CD4-positive, alpha-beta T cell treated with Interleukin-17A for 1 hour (primary cell): ENCODE measurements around the gene CAMK1.

Experiments
- DNase-seq: peaks from one replicate; pipeline ENCODE4 v3.0.0-alpha.2; 2020

CAMK1 gene

DNA sequence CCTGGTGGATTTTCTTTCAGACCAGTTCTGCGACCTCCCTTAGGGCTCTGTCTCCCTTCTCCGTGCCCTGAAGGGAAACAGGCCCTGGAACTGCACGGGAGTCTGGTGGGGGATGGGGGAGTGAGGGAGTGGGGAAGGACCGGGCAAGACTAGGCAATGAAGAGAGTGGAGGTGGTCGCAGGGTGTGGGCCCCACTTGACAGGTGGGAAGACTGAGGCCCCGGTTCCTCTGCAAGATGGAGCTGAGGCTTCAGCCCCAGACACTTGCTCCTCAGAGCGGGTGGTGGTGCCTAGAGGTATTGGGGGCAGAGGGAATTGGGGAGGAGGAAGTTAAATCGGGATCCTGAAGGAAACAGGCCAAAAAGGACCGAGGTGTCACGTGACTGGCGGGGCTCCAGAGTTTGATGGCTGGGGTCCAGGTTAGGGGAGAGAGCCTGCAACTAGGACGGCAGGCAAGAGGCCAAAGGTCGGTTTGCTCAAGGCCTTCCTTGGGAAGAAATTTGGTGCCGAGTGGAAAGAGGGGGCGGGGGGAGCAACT is 597 bp upstream of the CAMK1 start:
- no peak for DNase-seq

DNA sequence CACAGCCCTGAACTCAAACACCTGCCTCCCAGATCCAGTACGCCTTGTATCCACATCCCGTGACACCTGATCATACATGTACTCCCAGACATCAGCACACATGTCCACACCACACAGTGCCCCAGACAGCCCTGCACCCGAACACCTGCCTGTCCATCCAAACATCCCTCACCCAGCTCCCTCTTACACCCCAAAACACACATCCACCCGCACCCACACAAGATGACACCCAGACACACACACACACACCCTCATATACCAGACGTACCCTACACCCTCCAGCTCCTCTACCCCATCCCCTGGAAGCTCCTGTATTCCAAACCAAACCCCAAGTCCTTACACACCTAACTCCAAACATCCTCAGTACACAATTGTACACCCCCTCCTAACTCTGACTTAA is 735 bp downstream of the CAMK1 start:
- no peak for DNase-seq

DNA sequence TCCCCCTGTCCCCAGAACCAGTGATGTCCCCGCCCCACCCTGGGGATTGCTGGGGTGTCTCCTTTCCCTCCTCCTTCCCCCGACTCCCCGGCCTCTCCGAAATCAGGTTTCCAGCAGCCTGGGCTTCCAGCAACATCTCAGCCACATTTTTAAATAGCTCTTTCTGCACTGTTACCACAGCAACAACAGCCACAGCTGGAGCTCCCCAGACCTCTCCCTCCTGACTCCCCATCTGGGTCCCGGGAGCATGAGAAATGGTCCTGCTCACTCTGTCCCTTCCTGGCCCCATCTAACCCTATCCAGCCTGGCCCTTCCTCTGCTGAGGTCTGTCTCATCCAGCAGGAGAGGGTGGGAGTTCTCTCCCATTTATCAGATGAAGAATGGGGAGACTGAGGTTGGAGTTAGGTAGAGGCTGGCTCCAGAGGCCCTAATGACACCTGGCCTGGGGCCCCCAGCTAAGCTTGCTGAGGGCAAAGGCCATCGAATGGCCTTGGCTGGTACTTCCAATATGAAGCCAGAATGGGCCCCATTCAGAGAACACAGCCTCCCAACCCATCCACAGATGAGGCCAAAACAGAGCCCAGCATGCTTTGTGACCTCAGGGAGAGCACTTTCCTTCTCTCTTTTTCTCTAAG is 1.5 kb downstream of the CAMK1 start:
- no peak for DNase-seq

DNA sequence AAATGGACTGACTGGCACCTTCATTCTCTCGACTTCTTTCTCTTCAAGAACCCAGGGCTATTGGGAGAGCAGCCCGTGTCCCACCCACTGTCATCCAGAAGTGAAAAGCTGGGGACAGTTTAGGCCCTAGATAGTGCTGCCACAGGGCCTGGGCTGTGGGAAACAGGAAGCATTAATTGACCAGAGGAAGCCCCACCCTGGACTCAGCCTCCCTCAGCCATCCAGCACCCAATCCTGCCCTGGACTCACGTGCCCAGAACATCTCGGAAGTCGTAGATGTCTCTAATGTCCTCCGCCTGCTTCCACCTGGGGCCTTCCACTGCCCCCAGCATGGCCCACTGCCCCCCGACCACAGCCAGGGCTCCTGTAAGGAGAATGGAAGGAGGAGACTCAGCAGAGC is 2.3 kb downstream of the CAMK1 start:
- DNase-seq: no peak

DNA sequence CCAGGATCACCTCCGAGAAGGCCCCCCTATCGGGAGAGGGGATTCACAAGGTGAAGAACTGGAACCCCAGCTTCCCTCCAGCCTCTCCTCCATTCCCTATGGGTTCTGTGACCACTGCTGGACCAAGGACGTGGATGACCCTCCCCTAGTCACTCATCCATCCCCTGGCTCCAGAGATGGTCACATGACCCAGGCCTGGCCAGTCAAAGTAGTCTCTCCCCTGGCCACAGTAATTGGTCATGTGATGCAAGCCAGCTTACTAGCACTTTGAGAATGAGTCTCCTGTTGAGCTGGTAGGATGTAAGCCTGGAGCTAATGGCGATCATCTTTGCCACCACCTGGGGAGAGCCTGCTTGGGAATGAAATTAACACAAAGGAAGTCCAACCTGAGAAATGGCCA is 3.9 kb downstream of the CAMK1 start:
- no peak for DNase-seq

DNA sequence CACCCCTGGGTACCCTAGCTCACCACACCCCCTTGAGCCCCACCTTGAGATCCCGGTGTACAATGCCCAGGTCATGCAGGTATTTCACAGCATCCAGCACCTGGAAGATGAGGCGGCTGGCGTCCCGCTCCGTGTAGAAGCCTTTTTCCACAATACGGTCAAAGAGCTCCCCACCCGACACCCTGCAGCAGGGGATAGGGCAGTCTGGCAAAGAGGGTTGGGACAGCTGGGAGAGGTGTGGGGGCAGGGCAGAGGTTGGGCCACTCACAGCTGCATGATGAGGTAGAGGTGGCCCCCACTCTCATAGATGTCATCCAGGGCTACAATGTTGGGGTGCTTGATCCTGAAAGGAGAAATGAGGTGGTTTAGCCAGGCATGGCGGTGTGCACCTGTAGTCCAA is 6.9 kb downstream of the CAMK1 start:
- DNase-seq: no peak

DNA sequence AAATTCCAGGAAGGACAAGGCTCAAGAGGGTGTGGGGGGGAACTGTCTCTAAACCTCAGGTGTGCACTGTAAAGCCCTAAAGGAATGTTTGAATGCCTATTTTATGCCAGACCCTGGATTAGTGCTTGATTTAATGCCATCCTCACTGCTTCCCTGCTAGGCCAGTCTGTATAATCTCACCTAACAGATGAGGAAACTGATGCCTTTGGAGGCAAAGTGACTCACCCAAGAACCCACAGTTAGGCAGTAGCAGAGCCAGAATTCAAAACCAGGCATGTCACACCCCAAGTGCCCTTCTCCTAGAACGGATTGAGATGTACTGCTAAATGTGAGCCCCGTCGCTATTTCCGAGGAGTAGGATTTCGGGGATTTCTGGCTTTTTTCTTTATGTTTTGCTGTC is 7.8 kb downstream of the CAMK1 start:
- no peak for DNase-seq

DNA sequence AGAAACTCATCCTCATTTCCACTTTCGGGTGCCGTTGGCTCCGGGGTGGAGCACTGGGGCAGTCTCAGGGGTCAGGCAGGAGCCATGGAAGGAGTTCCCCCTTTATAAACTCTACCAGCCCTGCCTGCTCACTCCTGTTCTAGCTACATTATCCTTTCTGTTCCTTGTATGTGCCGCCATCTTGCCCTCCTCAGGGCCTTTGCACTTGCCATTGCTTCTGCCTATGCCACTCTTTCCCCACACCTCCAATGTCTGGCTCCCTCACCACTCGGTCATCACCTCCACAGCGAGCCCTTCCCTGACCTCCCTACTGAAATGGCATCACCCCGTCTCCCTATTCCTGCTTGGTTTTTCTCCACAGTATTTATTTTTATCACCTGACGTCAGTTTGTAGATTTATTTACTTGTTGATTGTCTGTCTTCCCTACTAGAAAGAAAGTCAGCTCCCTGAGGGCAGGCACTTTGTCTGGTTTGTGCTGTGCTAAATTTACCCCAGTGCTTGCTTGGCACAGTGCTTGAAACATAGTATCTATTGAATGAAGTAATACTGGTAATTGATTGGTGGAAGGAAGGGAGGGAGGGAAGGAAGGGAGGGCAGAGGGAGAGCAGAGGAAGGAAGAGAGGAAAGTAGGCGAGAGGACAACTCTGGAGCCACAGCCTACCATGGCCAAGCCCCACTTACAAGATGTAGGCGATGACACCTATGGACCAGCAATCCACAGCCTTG is 8.8 kb downstream of the CAMK1 start:
- no peak for DNase-seq

DNA sequence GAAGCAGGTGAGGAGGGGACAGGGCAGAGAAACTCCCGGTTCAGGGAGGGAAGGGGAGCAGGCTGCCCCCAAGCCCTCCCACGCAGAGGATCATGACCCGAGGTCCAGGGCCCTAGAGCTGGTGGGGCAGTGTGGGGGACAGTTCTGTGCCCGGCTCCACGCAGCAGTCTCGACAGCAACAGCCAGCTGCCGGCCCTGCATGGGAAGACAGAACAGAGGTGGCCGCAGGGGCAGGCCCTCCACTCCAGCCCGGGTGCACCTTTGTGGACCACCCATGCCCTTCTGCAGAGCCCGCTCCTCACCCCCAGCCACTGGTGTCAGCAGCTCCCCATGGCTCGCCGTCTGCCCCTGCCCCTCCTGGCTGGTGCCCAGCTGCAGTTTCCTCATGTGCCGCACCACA is 12.3 kb downstream of the CAMK1 start:
- DNase-seq: no peak

DNA sequence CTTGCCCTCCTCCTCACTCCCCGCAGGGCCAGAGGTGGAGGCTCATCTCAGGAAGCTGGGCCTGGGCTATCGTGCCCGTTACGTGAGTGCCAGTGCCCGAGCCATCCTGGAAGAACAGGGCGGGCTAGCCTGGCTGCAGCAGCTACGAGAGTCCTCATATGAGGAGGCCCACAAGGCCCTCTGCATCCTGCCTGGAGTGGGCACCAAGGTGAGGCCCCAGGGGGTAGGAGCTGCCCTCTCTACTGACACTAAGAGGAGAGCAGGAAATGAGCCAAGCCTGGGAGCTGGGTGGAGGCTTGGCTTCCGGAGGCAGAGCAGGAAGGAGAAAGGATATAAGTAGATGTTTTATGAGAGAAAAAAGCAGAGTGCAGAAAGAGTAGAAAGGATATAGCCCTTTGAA is 15.1 kb downstream of the CAMK1 start:
- DNase-seq: no peak

DNA sequence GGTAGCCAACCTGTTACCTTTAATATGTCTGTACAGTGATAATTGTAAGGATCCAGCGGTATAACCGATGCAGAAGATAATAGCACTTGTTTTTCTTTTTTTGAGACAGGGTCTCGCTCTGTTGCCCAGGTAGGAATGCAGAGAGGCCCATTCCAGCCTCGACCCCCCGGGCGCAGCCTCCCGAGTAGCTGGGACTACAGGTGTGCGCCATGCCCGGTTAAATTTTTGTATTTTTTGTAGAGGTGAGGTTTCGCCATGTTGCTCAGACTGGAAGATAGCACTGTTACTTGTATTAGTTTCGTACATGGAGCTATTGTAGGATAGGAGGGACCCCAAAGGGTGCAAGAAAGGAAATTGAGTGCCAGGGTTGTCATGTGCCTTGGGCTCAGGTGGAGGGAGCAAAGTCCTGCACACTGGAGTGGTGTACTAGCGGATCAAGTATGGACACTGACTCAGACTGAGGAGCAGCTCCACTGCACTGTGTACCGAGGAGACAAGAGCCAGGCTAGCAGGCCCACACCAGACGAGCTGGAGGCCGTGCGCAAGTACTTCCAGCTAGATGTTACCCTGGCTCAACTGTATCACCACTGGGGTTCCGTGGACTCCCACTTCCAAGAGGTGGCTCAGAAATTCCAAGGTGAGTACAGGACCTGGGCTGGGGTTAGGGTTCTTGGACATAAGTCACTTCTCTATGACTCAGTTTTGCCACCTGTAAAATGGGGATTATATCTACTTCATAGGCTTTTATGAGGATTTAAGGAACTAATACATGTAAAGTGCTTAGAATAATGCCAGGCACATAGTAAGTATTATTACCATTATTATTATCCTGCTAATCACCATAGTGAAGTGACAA is 19.0 kb downstream of the CAMK1 start:
- DNase-seq: no peak

DNA sequence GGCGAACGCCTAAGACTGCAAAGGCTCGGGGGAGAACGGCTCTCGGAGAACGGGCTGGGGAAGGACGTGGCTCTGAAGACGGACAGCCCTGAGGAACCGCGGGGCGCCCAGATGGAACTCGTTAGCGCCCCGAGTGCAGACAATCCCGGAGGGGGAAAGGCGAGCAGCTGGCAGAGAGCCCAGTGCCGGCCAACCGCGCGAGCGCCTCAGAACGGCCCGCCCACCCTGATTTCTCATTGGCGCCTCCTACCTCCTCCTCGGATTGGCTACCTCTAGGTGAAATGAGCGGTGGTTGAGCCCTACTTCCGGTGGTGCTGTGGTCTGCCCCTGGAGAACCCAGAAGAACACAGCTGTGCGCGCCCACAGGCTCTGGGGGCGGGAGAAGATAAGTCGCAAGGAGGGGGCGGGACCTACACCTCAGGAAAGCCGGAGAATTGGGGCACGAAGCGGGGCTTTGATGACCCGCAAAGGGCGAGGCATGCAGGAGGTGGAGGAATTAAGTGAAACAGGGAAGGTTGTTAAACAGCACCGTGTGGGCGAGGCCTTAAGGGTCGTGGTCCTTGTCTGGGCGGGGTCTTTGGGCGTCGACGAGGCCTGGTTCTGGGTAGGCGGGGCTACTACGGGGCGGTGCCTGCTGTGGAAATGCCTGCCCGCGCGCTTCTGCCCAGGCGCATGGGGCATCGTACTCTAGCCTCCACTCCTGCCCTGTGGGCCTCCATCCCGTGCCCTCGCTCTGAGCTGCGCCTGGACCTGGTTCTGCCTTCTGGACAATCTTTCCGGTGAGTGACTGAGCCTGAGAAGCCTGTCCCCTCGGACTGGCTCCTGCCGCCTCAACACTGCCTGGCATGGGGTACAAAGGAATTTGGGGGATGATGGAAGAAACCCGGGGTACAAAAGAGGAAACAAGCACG is 19.8 kb downstream of the CAMK1 start, which contains the start of gene OGG1:
Gene OGG1, plus strand, starts transcription at position 308 of the 911 bp plus-strand sequence. Its CDS starts 335 bp downstream, at position 643.
- DNase-seq: peak; percentile 97

DNA sequence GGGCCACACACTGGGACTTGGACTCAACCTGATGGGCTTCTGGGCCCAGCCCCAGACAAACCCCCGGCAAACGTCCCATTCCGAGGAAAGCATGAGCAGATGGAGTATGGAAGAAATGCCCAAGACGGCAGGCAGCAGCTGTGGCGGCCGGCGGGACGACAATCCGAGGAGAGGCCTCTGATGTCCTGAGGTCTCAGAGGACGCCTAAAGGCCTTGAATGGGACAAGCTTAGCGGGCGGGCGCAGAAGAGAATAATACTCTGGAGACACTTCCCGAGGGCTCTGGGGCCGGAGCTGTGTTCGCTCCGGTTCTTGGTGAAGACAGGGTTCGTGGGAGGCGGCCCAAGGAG is 20.5 kb downstream of the CAMK1 start:
- DNase-seq: no peak

DNA sequence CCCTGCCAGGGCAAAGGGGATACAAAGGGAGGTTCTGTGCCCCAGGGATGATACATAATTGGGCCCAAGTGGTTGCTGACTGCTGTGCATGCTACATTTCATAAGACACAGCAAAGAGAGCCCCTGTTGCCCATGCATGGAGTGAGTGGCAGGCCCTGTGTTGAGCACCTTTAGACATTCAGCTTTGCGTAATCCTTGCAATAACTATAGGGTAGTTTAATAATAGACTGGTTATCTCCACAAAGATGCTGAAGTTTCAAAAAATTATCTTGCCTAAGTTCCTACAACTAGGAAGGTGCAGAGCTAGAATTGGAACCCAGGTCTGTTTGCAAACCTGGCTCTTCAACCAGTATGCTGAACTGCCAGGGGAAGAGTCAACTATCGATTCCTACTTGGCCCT is 21.7 kb downstream of the CAMK1 start:
- no peak for DNase-seq

DNA sequence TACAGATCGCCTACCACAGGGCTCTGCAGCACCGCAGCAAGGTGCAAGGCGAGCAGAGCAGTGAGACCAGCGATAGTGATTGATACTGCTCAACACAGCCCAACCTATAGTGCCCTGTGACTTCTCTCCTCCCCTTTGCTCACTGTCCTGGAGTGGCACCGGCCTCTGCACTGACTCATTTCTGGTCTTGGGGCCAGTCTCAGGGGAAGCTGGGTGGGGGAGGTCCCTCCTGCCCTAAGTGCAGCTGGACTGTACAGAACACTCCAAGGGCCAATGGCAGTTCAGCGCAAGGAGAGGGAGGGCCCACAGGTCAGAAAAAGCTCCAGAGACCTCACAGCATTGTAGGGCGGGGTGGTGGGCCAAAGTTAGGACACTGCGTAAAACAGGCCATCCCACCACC is 22.5 kb downstream of the CAMK1 start:
- DNase-seq: no peak

DNA sequence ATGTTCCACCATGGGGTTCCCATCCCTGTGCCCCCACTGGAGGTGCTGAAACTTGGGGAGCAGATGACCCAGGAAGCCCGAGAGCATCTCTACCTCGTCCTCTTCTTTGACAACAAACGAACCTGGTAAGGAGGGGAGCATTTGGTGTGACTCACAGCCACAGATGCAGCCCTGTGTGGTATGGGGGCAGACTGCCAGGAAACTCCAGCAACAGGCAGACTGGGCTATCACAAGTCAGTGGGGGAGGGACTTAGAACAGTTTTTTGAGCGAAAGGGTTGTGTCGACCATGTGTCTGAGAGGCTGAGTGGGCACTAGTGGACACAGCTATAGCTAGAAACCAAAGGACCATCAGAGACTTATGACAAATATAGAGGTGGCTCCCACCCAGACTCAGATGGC is 23.4 kb downstream of the CAMK1 start:
- no peak for DNase-seq

DNA sequence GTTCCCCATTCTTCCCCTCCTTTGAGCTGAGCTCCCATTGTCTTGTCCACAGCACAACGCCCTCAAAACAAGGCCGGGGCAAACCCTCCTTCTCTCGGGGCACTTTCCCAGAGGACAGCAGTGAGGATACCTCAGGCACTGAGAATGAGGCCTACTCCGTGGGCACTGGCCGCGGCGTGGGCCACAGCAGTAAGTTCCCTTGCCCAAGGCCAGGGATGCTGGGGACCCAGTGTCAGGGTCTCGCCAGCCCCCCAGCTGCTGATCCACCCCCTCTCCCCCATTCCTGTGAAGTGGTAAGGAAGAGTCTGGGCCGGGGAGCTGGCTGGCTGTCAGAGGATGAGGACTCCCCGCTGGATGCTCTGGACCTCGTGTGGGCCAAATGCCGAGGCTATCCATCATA is 24.2 kb downstream of the CAMK1 start:
- DNase-seq: no peak

DNA sequence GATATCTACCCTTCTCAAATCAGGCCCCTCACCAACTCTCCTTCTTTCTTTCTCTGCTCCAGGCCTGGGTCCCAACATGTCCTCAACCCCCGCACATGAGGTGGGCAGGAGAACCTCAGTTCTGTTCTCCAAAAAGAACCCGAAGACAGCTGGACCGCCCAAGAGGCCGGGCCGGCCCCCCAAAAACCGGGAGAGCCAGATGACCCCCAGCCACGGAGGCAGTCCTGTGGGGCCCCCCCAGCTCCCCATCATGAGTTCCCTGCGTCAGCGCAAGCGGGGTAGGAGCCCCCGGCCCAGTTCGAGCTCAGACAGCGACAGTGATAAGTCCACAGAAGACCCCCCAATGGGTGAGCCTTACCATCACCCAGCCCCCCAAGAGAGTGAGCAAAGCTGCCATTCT is 25.6 kb downstream of the CAMK1 start:
- no peak for DNase-seq

DNA sequence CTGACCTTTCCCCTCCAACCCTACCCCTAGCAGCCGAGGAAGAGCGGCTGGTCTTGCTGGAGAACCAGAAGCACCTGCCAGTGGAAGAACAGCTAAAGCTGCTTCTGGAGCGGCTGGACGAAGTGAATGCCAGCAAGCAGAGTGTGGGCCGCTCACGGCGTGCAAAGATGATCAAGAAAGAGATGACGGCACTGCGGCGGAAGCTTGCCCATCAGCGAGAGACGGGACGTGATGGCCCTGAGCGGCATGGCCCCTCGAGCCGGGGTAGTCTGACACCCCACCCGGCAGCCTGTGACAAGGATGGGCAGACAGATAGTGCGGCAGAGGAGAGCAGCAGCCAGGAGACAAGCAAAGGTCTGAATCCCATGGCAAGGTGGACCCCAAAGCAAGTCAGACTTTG is 26.2 kb downstream of the CAMK1 start:
- DNase-seq: no peak

DNA sequence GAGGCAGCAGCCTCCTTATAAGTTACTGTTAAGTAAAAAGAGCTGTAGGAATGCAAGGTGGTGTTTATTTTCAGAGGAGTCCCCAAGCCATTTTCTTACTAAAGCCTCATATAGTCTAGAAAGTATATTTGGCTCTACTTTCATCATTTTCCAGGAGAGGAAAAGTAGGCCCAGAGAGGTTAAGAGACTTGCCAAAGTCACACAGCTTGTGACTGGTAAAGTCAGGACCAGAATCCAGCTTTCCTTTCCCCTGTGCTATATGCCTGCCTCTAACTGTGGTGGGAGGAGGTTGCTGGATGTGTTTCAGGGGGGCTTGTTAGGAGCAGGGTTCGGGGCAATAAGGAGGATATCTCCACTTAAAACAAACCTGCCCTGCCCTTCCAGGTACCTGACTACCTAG is 27.2 kb downstream of the CAMK1 start:
- DNase-seq: no peak

DNA sequence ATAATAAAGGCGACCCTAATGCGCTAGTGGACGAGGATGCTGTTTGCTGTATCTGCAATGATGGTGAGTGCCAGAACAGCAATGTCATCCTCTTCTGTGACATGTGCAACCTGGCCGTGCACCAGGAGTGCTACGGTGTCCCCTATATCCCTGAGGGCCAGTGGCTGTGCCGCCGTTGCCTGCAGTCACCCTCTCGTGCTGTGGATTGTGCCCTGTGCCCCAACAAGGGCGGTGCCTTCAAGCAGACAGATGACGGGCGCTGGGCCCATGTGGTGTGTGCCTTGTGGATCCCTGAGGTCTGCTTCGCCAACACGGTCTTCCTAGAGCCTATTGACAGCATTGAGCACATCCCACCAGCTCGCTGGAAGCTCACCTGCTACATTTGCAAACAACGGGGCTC is 30.6 kb downstream of the CAMK1 start:
- DNase-seq: no peak

DNA sequence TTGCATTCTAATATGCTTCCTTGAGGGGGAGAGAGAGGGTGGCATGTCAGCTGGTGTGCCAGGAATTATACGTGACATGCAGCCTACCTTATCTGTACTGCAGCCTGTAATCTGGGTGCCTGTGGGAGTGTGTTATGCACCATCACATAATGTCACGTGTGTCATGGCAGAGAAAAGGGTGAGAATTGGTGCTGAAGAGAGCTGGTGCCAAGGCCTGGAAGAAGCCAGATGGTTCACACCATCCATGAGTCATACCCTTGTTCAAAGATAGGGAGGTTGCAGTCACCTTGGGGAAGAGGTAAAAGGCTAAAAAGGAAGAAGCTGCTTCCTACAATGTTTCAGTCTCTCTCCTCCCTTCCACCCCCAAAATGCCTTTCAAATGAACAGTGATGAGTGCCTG is 32.9 kb downstream of the CAMK1 start:
- DNase-seq: no peak

DNA sequence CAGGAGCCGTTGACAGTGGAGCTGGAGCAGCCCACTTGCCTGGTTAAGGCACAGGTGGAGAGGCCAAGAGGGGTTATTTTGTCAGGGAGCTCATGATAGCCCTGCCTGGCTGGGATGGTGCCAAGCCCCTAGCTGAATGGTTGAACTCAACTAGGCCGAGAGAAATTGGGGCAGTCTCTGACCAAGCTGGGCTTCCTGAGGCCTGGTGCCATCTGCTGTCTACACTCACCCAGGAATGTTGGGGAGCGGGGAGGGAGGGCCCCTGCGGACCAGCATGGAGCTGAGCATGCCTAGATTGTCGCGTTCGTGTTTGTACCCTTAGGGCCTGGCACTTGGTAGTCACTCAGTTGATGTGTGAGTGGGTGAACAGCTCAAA is 37.0 kb downstream of the CAMK1 start:
- no peak for DNase-seq
